HG03025 (cell line): Measurements from ENCODE around the gene ACP6.
A peak's percentile ranks its signal among the peaks of the same experiment; 100 is the strongest.

Source experiments
- ATAC-seq: cut with Tn5 transposase; IDR thresholded peaks from one replicate; pipeline ENCODE4 v1.9.1; 2021; ENCODE audit warnings: mild to moderate bottlenecking, moderate library complexity; ENCODE audit not compliant: unreplicated experiment, low FRiP score

ACP6 gene

DNA sequence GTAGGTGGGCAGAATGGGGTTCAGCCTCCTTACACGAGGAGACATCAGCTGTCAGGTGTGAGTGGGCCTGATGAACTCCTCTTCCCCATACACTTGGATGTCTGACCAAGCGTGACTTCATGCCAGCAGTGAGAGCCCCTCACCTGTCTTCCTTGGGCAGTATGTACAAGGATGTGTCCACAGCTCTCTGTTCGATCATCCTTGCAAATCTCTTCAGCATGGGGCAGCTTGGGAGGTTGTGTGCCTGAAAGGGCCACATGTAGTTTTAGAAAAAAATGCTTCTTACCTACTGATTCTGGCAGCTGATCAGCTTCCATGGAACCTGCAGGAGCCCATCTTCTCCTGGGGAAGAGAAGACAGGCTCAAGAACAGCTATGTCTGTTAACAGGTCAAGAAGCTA is 18.0 kb downstream of the ACP6 start:
- ATAC-seq, result no peak

DNA sequence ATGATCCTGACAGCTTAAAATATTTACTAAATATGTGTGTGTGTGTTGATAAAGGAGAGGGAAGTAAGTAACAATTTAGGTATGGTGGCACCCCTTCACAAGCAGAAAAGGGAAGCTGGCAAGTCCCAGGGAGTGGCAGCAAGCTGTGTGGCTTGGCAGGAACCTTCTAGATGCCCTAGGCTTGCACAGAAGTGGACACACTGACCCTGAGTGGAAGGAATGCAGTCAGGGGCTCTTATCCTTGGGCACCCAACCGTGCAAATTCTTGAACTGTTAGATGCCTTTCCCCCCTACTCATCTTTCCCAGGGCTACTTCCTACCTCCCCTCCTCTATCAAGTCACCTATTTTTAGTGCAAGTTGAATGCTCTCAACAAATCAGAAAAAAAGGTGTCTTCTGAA is 18.9 kb downstream of the ACP6 start:
- ATAC-seq, result no peak

GRCh38 chr1:147648933-147649332 is 21.4 kb downstream of the ACP6 start:
- no peak for ATAC-seq

DNA sequence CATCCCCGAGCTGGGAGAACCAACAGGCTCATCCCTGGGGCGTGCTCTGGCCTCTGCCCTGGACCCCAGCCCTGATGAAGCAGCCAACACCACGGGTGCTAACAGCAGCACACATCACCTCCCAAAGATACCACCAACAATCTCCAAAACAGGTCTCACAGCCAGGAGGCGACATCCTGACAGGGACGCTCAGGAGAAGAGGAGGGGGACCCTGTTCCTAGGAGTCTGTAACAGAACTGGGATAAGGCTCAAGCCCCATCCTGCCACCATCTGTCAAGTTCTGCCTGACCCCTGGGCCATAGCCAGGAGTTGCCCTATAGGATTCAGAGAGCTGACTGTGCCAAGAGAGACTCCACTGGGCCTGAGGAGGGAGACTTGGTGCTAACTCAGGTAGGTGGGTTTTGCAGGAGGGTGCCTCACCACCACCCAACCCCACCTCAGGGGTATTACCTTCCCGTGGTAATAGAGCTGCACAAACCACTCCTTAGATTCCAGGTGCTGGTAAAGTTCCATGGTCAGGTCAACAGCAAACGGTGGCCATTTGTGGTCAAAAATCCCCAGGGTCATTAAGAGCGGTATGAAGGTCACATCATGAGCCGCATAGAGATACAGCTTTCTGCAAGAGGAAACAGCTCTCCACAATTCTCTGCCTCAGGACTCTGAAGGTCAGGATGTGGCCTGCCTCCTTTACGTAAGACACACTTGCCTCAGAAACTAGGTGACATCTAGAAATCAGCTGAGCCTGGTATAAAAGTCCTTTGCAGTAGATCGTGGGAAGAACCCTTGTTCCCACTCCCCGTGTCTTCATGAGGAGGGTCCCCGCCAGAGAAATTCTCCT is 22.3 kb downstream of the ACP6 start:
- ATAC-seq, result no peak

- no peak for ATAC-seq
Observed at GRCh38 chr1:147643974-147644373, 26.4 kb downstream of the ACP6 start.

DNA sequence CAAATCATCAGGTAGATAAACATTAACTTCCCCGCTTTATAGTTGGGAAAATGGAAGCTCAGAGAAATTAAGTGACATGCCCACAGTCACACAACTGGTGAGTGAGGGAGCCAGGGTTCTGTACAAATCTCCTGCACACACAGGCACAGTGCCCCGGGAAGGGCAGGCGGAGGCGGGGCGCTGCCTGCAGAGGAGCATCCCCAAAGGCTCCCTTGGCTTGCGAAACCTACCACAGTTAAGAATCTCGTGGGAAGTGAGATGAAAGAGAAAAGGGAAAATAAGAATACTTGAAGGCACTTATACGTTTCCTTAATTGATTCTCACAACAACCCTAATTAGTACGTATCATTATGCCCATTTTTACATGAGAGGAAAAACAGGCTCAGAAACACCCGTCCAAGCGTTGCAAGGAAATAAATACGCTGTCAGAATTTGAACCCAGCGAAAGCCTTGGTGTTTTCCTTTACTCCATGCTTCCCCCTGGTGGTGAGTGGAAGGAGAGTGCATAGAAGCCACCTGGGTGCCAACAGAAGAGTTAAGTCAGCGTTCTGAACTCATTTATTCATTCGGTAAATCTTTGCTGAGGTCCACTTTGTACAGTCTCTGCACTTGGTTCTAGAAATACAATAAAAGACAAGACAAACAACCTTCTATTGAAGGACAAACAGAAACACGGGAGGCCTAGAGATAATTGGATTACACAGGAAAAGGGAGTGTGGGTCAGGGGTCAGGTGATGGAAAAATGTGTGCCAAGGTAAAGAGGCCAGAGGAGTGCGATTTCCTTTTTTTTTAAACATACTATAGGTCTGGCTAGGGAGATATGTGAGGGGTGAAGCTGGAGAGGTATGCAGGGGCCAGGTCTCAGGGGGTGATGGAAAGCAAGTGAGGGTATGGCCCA is 28.4 kb downstream of the ACP6 start:
- ATAC-seq, result no peak

DNA sequence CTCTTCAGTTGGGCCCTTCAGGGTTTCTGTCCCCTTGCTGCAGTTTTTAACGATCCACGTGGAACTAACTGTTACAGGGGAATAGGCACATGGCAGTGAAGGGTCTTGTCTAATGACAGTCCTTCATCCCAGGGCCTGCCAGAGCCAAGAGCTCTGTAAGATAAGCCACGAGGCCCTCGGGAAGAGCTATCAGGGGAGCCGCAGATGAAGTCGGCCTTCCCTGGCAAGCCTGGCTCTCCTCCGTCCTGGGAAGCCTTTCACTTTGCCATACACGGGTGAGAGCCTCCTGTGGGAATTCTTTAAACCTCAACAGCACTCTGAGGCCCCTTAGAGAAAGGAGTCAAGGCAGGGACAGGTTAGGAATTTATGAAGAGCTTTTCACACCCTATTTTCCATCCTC is 29.0 kb downstream of the ACP6 start:
- ATAC-seq, result no peak

GRCh38 chr1:147640553-147641165 is 29.7 kb downstream of the ACP6 start:
- peak; percentile 90 for ATAC-seq

DNA sequence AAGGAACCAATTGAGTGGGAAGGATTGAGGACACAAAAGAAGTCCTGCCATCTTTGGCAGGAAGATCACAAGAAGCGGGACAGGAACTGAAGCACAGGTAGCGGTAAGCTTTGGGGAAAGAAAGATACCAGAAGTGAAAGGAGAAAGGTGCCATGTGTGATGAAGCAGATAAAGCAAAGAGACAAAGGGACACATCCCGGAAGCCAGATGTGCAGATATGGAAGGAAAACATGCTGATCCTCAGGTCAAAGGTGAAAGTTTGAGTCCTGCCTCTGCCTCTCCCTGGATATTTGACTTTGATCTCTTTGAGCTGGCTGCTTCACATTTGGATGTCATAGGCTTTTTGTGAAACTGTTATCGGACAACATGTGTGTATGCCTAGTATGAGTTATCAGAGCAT is 34.0 kb downstream of the ACP6 start:
- ATAC-seq, result no peak

- ATAC-seq, result no peak
Observed at GRCh38 chr1:147635342-147635741, 35.0 kb downstream of the ACP6 start.

DNA sequence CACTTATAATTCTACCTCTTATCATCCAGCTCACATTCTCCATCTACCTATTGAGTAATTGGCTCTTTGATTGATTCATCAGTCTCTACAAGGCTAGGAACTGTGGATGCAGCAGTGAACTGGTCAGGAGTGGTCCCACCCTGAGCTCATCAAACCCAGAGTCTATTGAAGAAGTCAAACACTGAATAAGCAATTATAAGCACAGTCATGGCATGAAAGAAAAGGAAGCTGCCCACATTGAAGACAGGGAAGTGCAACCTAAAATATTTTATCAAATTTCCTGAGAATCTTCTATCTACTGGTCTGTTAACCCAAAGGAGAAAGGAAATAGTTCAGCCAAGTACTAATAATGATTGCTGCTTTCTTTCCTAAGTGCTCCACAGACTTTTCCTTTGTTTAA is 35.7 kb downstream of the ACP6 start:
- ATAC-seq, result no peak

DNA sequence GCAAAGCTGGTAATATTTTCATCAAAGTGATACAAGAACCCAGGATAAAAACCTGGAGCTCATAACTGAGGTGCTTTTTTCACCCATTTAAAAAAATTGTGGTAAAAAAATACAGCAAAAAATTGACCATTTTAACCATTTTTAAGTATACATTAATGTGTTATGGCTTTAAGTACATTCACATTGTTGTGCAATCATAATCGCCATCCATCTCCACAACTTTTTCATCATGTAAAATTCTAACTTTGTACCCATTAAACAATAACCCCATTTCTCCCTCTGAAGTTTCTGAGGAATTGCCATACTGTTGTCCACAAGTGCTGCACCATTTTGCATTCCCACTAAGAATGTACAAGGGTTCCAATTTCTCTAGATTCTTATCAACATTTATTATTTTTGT is 36.6 kb downstream of the ACP6 start:
- ATAC-seq, result no peak

DNA sequence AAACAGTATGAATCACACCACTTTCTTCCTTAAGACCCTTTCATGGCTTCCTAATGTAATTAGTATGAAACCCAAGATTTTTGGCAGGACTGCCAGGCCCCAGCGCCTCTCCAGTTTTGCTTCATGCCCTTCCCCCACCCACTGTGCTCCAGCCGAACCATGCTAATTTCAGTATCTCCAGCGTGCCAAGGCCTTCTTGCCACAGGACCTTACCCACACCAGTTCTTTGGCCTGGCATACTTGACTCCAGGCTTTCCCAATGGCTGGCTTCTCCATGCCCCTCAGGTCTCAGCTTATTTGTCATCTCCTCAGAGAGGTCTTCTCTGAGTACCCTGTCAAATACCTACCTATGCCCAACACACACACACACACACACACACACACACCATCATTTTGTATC is 38.5 kb downstream of the ACP6 start:
- ATAC-seq, result no peak

- ATAC-seq, result no peak
Observed at GRCh38 chr1:147630447-147630846, 39.9 kb downstream of the ACP6 start.

DNA sequence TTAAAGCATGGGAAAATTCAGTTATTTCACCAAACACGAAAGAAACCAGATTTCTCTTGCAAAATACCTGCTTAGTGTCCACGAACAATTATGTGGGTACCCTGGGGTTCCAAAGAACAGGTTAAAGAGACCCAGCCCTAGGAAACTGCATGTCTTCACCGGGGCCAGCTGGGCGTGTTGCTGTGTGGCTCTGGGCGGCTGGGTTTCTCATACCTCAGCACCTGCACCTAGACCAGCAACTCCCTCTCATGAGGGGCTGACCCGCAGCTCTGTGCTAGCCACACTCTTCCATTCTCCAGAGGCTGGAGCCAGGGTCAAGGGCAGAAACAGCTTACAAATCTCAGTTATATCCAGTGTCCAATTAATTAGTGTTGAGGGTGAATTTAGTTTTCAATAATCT is 40.3 kb downstream of the ACP6 start:
- no peak for ATAC-seq

DNA sequence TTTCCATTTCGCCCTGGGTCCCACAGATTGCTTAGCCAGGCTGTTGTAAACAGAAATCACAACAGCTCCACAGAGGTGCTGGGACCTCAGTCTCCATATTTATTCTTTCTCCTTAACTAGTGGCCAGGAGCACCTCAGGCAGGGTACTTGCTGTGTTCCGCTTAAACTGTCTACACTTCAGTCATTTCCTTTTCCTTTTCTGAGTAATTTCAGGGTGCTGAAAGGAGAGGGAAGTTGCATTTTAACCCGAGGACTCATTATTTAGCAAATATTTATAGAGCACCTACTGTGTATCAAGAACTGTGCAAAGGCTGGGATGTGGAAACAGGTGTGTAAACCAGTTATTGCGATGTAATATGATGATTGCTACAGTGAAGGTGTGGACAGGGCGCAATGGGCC is 41.9 kb downstream of the ACP6 start:
- no peak for ATAC-seq

- ATAC-seq, result peak; percentile 63
Observed at GRCh38 chr1:147627435-147628110, 42.8 kb downstream of the ACP6 start.

GRCh38 chr1:147626739-147627138 is 43.6 kb downstream of the ACP6 start:
- ATAC-seq, result no peak

DNA sequence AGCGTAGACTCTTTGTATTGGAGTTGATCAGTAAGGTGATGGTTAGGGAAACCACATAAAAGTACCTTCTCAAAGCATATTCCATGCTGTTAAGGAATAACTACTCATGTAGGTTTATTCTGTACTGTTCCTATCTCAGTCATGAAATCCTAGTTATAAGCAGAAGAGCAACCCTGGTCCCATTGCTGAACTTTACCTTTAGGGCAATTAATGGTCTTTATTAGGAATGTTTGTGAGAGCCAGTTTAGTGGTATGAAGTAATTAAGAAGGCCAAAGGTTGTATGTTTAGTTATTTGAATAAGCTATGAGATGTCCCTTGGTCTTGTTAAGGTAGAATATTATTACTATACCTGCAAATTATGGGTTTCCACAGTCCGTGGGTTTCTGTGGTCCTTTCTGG is 44.0 kb downstream of the ACP6 start:
- ATAC-seq, result no peak

DNA sequence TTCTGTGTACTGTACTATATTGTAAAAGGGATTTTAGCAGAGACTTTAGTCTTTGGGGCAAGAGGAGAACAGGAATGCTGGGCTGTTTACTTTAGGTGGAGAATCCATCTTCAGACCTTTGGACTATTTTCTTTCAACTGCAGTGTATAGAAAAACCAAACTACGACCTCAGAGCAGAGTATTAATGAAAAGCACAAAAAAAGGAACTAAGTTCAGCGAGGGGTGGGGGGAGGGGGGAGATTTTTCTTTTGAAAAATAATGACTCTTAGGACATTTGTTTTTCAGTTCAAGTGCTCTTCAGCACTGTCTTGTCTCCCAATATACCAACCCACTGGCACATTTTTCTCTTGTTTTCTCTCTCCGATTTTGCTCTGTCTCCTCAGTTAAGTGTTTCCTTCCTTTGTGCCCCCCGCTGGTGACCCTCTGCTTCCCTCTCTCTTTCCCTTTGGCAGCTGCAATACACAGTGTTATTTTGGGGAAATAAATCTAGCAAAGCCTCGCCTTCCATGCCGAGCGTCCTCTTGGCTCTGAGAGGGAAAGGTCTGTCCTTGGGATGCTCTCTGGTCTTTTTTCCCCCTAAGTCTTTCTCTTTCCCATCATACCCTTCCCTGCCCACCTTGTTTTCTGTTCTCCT is 44.8 kb downstream of the ACP6 start:
- no peak for ATAC-seq
